GM06990 (cell line): Measurements from ENCODE around the gene ERICH2.

Experiments
- DNase-seq: peaks from one replicate; pipeline ENCODE4 v3.0.0-alpha.2; 2011; ENCODE audit not compliant: insufficient read length; ENCODE audit errors: extremely low read depth
- H3K27me3 ChIP-seq: replicated peaks from 2 replicates; pipeline ENCODE4 v1.6.0; 2011; ENCODE audit warnings: low read length; ENCODE audit not compliant: control insufficient read depth, insufficient read depth
- H3K36me3 ChIP-seq: 2 replicates; pipeline ENCODE4 v1.5.1; 2011; ENCODE audit warnings: low read length; ENCODE audit not compliant: control insufficient read depth, insufficient read depth
- H3K4me3 ChIP-seq: replicated peaks from 2 replicates; pipeline ENCODE4 v1.5.1; 2011; ENCODE audit warnings: low read depth, mild to moderate bottlenecking, control low read depth, low read length
- CTCF ChIP-seq: IDR thresholded peaks from 2 replicates; pipeline ENCODE4 v1.5.1; 2011; ENCODE audit warnings: low read length, control low read depth, mild to moderate bottlenecking, inconsistent platforms; ENCODE audit not compliant: insufficient read depth, poor library complexity, severe bottlenecking

ERICH2 gene

GRCh38 chr2:170812710-170813600 is 42.8 kb downstream of the ERICH2 start:
- H3K4me3 ChIP-seq, result no peak overlapping the region

GRCh38 chr2:170813611-170814532 is 43.7 kb downstream of the ERICH2 start:
- no peak for TF ChIP-seq CTCF
- H3K4me3 ChIP-seq, result no peak overlapping the region
- no peaks in the 10 kb centered on the region for H3K36me3 ChIP-seq
- DNase-seq, result no peak
- H3K27me3 ChIP-seq, result peaks cover 3% of the 10 kb centered on the region; the same call in 1 of the 2 replicates

More at GRCh38 chr2:170812710-170813600, 42.8 kb downstream of the ERICH2 start:
- Histone ChIP-seq H3K36me3 (no peaks in the 10 kb centered on the region), H3K27me3 (peaks cover 3% of the 10 kb centered on the region; the same call in 1 of the 2 replicates)
- no peak for DNase-seq
- TF ChIP-seq CTCF, result peak; percentile 50

GRCh38 chr2:170814533-170815230 is 44.5 kb downstream of the ERICH2 start:
- H3K27me3 ChIP-seq, result peaks cover 4% of the 10 kb centered on the region; the same call in 1 of the 2 replicates

GRCh38 chr2:170815311-170815710 is 45.1 kb downstream of the ERICH2 start:
- peaks cover 4% of the 10 kb centered on the region; the same call in 1 of the 2 replicates for H3K27me3 ChIP-seq
- H3K36me3 ChIP-seq, result no peaks in the 10 kb centered on the region
- H3K4me3 ChIP-seq, result no peak overlapping the region
- no peak for DNase-seq
- TF ChIP-seq CTCF, result no peak

More at GRCh38 chr2:170814533-170815230, 44.5 kb downstream of the ERICH2 start:
- Histone ChIP-seq H3K36me3 (no peaks in the 10 kb centered on the region), H3K4me3 (no peak overlapping the region)
- no peak for DNase-seq
- TF ChIP-seq CTCF, result no peak

GRCh38 chr2:170815746-170816503 is 45.7 kb downstream of the ERICH2 start:
- peak overlapping the region; percentile 43 for H3K4me3 ChIP-seq
- peaks cover 4% of the 10 kb centered on the region; the same call in 1 of the 2 replicates for H3K27me3 ChIP-seq
- peak; percentile 77 for TF ChIP-seq CTCF
- peak; percentile 66 for DNase-seq
- H3K36me3 ChIP-seq, result no peaks in the 10 kb centered on the region
